ENCODE measurements around the gene AFDN.

- TF ChIP-seq GATA2 (IDR thresholded peaks at IDR 0.05; ENCODE audit: low read depth, low read length) (no peak), GATA3 (IDR thresholded peaks at IDR 0.05; ENCODE audit: low read depth, low read length) (no peak)
Observed at GRCh38 chr6:167974640-167975344, 148.1 kb downstream of the AFDN start.

Data from SH-SY5Y (cell line).